HG03575 (cell line): ENCODE results near the gene TCF4.

Source experiments
- ATAC-seq: cut with Tn5 transposase; IDR thresholded peaks from one replicate; pipeline ENCODE4 v1.9.1; 2021; ENCODE audit not compliant: unreplicated experiment, insufficient number of reproducible peaks, low FRiP score; ENCODE audit errors: extremely low read depth

Gene TCF4

GRCh38 chr18:55588111-55588869 lies at the start of gene TCF4:
TSS of gene TCF4 (minus strand) at chr18:55588192. CDS start at chr18:55587116, 1,076 bp downstream.
- ATAC-seq = no peak

GRCh38 chr18:55637204-55637603 lies 49.2 kb upstream of the TCF4 start:
- no peak for ATAC-seq

- ATAC-seq = no peak
These were observed 47.4 kb upstream of the TCF4 start for GRCh38 chr18:55635439-55635838.

GRCh38 chr18:55634545-55634944 lies 46.6 kb upstream of the TCF4 start:
- no peak for ATAC-seq

- ATAC-seq = no peak
These were observed 45.0 kb upstream of the TCF4 start for GRCh38 chr18:55633032-55633431.

GRCh38 chr18:55629133-55629532 lies 41.1 kb upstream of the TCF4 start:
- ATAC-seq = no peak

GRCh38 chr18:55627007-55627406 lies 39.0 kb upstream of the TCF4 start:
- no peak for ATAC-seq

- ATAC-seq = no peak
These were observed 37.9 kb upstream of the TCF4 start for GRCh38 chr18:55625901-55626300.

- ATAC-seq = no peak
These were observed 35.6 kb upstream of the TCF4 start for GRCh38 chr18:55623626-55624025.

- no peak for ATAC-seq
These were observed 22.5 kb upstream of the TCF4 start for GRCh38 chr18:55610506-55610905.

GRCh38 chr18:55609160-55609825 lies 21.3 kb upstream of the TCF4 start:
- no peak for ATAC-seq

- ATAC-seq = no peak
These were observed 20.5 kb upstream of the TCF4 start for GRCh38 chr18:55608497-55608896.

- ATAC-seq = no peak
These were observed 19.8 kb upstream of the TCF4 start for GRCh38 chr18:55607773-55608172.

- ATAC-seq = no peak
These were observed 17.8 kb upstream of the TCF4 start for GRCh38 chr18:55605733-55606338.

- no peak for ATAC-seq
These were observed 15.8 kb upstream of the TCF4 start for GRCh38 chr18:55603775-55604174.

- ATAC-seq = no peak
These were observed 5.9 kb upstream of the TCF4 start for GRCh38 chr18:55593888-55594287.

- no peak for ATAC-seq
These were observed 4.6 kb upstream of the TCF4 start for GRCh38 chr18:55592572-55592971.

GRCh38 chr18:55592106-55592505 lies 4.1 kb upstream of the TCF4 start:
- ATAC-seq = no peak

GRCh38 chr18:55589625-55590291 lies 1.8 kb upstream of the TCF4 start:
- ATAC-seq = no peak
